GM19438 (cell line): ENCODE measurements around the gene KRTAP10-11.
"Not testable (repeated sequence)": the region's sequence is repeated elsewhere in the genome, so short reads cannot be mapped to it uniquely, and the experiment has no call there.

Source experiments
- ATAC-seq: cut with Tn5 transposase; IDR thresholded peaks from one replicate; pipeline ENCODE4 v1.9.1; 2021; ENCODE audit warnings: low read depth; ENCODE audit not compliant: unreplicated experiment

KRTAP10-11 gene

GRCh38 chr21:44646366-44647221 lies at the start of gene KRTAP10-11:
Gene KRTAP10-11 (plus strand): TSS chr21:44646414. CDS start chr21:44646459, 45 bp downstream.
- not testable (repeated sequence) for ATAC-seq

DNA sequence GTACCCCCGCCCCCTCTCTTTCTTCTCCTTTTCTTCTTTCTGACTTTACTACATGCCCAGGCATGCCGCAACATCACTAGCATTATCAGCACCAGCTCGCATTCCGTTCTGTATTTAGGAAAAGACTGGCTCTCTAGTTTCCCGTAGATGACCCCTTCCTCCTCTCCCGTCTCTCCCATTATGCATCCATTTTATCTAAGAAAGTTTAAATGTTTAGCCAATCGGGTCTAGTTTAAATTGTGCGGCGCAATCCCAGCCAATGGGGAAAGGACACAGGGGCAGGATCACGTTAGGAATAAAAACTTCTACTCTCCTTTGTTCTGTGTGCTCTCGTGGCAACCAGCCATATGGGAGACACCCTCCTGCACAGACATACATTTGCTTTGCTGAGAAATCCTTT lies 48.2 kb upstream of the KRTAP10-11 start:
- no peak for ATAC-seq

- no peak for ATAC-seq
Observed at GRCh38 chr21:44599264-44600029, 46.8 kb upstream of the KRTAP10-11 start.

DNA sequence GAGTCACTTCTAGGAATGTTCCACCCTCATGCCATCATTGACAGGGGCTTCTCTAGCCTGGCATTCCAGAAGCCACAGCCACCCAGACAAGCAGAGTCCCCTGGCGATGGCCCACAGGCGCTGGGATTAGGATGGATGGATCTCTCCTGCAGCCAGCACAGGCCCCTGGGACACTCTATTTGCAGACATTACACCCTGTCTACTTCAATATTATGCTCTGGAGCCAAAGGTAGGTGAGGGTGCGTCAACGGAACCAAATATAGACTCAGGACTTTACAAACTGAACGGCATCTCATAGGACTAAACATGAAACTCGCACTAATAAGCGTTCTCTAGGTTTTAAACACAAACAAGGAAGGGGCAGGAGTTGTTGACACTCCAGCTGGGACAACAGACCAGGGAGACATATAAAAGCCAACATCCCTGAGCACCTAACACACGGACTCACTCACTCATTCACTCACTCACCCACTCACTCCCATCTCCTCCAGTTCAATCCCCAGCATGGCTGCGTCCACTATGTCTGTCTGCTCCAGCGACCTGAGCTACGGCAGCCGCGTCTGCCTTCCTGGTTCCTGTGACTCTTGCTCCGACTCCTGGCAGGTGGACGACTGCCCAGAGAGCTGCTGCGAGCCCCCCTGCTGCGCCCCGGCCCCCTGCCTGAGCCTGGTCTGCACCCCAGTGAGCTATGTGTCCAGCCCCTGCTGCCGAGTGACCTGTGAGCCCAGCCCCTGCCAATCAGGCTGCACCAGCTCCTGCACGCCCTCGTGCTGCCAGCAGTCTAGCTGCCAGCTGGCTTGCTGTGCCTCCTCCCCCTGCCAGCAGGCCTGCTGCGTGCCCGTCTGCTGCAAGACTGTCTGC lies 45.9 kb upstream of the KRTAP10-11 start, which contains the start of gene KRTAP10-7:
Gene KRTAP10-7 (plus strand): TSS at position 480 of the 861 bp plus-strand sequence. CDS start 25 bp downstream, at position 505.
- not testable (repeated sequence) for ATAC-seq

DNA sequence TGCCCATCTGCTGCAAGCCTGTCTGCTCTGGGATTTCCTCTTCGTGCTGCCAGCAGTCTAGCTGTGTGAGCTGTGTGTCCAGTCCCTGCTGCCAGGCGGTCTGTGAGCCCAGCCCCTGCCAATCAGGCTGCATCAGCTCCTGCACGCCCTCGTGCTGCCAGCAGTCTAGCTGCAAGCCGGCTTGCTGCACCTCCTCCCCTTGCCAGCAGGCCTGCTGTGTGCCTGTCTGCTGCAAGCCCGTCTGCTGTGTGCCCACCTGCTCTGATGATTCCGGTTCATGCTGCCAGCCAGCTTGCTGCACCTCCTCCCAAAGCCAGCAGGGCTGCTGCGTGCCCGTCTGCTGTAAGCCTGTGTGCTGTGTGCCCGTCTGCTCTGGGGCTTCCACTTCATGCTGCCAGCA lies 45.1 kb upstream of the KRTAP10-11 start:
- not testable (repeated sequence) for ATAC-seq

GRCh38 chr21:44601596-44602462 lies 44.4 kb upstream of the KRTAP10-11 start:
- ATAC-seq = no peak

GRCh38 chr21:44602463-44602850 lies 43.8 kb upstream of the KRTAP10-11 start:
- no peak for ATAC-seq

GRCh38 chr21:44603109-44603875 lies 42.9 kb upstream of the KRTAP10-11 start:
- ATAC-seq = no peak

DNA sequence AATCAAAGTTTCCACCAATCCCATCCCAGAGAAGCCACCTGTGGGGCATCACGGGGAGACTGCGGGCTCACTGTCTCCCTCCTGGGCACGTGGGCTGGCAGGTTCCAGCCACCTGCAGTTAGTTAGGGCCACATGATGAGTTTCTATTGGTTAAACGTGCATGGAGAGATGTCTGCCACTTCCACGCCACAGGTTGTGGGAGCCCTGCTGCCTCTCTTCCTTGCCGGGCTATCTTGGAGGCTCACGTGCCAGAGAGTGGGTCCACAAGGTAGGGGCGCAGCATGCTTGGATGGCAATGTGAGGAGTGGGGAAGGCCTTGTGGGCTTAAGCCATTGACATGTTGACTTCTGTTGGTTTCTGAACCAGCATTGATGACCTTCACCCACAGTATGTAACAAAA lies 42.3 kb upstream of the KRTAP10-11 start:
- no peak for ATAC-seq

DNA sequence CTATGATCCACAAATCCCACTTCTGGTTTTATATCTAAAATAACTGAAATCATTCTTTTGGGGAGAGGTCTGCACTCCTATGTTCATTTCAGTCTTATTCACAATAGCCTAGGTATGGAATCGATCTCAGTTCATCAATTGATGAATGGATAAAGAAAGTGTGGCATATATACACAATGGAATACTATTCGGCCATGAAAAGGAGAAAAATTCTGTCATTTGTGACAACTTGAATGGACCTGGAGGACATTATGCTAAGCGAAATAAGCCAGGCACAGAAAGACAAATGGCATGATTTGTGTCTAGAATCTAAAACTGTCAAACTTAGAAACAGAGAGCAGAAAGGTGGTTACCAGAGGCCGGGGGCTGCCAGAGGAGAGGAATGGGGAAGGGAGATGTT lies 39.7 kb upstream of the KRTAP10-11 start:
- no peak for ATAC-seq

GRCh38 chr21:44609193-44609592 lies 37.0 kb upstream of the KRTAP10-11 start:
- ATAC-seq = no peak

DNA sequence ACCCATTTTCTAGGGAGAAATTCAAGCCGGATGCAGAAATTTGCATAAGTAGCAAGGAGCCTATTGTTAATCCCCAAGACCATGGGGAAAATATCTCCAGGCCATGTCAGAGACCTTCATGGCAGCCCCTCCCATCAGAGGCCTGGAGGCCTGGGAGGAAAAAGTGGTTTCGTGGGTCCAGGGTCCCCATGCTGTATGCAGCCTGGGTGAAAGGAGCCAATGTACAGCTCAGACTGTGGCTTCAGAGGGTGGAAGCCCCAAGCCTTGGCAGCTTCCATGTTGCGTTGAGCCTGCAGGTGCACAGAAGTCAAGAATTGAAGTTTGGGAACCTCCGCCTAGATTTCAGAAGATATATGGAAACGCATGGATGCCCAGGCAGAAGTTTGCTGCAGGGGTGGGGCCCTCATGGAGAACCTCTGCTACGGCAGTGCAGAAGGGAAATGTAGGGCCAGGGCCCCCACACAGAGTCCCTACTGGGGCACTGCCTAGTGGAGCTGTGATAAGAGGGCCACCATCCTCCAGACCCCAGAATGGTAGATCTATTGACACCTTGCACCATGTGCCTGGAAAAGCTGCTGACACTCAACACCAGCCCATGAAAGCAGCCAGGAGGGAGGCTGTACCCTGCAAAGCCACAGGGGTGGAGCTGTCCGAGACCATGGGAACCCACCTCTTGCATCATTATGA lies 35.9 kb upstream of the KRTAP10-11 start:
- not testable (repeated sequence) for ATAC-seq

- ATAC-seq = no peak
Observed at GRCh38 chr21:44611551-44611950, 34.7 kb upstream of the KRTAP10-11 start.

DNA sequence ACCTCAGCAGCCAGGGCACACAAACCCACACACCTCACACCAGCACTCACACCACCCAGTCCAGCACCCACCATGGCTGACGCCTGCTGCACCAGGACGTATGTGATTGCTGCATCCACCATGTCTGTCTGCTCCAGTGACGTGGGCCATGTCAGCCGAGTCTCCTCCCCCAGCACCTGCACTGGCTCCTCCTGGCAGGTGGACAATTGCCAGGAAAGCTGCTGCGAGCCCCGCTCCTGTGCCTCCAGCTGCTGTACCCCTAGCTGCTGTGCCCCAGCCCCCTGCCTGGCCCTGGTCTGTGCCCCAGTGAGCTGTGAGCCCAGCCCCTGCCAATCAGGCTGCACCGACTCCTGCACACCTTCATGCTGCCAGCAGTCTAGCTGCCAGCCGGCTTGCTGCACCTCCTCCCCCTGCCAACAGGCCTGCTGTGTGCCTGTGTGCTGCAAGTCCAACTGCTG lies 34.2 kb upstream of the KRTAP10-11 start, which contains the start of gene KRTAP10-8:
Gene KRTAP10-8 (plus strand): TSS at position 51 of the 458 bp plus-strand sequence. CDS start 22 bp downstream, at position 73.
- no peak for ATAC-seq

DNA sequence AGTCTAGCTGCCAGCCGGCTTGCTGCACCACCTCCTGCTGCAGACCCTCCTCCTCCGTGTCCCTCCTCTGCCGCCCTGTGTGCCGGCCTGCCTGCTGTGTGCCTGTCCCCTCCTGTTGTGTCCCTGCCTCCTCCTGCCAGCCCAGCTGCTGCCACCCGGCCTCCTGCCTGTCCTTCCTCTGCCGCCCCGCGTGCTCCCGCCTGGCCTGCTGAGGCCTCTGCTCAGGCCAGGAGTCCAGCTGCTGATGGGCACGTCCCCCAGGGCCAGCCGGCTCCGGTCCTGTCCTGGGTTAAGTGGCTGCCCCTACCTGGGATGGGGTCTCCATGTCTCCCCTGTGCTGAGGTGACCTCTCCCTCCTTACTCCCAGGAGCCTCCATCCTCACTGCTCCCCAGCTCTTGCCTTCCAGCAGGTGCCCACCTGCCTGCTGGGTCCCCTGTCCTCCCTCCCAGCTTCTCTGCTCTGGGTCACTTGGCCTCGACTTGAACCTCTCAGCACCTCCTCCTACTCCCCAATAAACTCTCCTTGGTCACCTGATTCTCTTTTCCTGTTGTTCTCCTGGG lies 33.5 kb upstream of the KRTAP10-11 start:
- ATAC-seq = no peak

GRCh38 chr21:44613386-44614155 lies 32.6 kb upstream of the KRTAP10-11 start:
- no peak for ATAC-seq

GRCh38 chr21:44614161-44614631 lies 32.0 kb upstream of the KRTAP10-11 start:
- no peak for ATAC-seq
